ENCODE results near the gene GLI1. TPM values are rescaled to one million over a fixed set of nuclear protein-coding genes. Genes with fewer than 3 reads are reported as not detected.
"Not testable (repeated sequence)": the region's sequence is repeated elsewhere in the genome, so short reads cannot be mapped to it uniquely, and the experiment has no call there.

Gene GLI1
- 0.57 and 2.1 TPM in 2 replicates for total RNA-seq (2014; rRNA removed; shearing (Covaris generic))

- DNase-seq (ENCODE audit: low read depth): peak; percentile 39
Observed at GRCh38 chr12:57459750-57460467, at the start of gene GLI1. Gene GLI1, plus strand, starts transcription at chr12:57459785. Its CDS starts 3,907 bp downstream, at chr12:57463692.

- no peak for DNase-seq (ENCODE audit: low read depth)
Observed at GRCh38 chr12:57410534-57410933, 49.1 kb upstream of the GLI1 start.

- not testable (repeated sequence) for DNase-seq (ENCODE audit: low read depth)
Observed at GRCh38 chr12:57414160-57414559, 45.4 kb upstream of the GLI1 start.

- no peak for DNase-seq (ENCODE audit: low read depth)
Observed at GRCh38 chr12:57415088-57415487, 44.5 kb upstream of the GLI1 start.

- peak; percentile 54 for DNase-seq (ENCODE audit: low read depth)
Observed at GRCh38 chr12:57416039-57416996, 43.3 kb upstream of the GLI1 start.

GRCh38 chr12:57418255-57418654 is 41.3 kb upstream of the GLI1 start:
- no peak for DNase-seq (ENCODE audit: low read depth)

- DNase-seq (ENCODE audit: low read depth): no peak
Observed at GRCh38 chr12:57419495-57419894, 40.1 kb upstream of the GLI1 start.

- no peak for DNase-seq (ENCODE audit: low read depth)
Observed at GRCh38 chr12:57420482-57420881, 39.1 kb upstream of the GLI1 start.

GRCh38 chr12:57426948-57427347 is 32.6 kb upstream of the GLI1 start:
- DNase-seq (ENCODE audit: low read depth): not testable (repeated sequence)

GRCh38 chr12:57428965-57429364 is 30.6 kb upstream of the GLI1 start:
- no peak for DNase-seq (ENCODE audit: low read depth)

- no peak for DNase-seq (ENCODE audit: low read depth)
Observed at GRCh38 chr12:57429473-57430111, 30.0 kb upstream of the GLI1 start.

GRCh38 chr12:57430112-57430930 is 29.3 kb upstream of the GLI1 start:
- DNase-seq (ENCODE audit: low read depth): no peak

GRCh38 chr12:57430931-57431566 is 28.5 kb upstream of the GLI1 start, which contains the start of gene R3HDM2:
Gene R3HDM2, minus strand, starts transcription at chr12:57431043. Its CDS starts 120,615 bp downstream, at chr12:57310428.
- DNase-seq (ENCODE audit: low read depth): peak; percentile 98

- DNase-seq (ENCODE audit: low read depth): no peak
Observed at GRCh38 chr12:57431654-57432188, 27.9 kb upstream of the GLI1 start.

GRCh38 chr12:57433370-57433769 is 26.2 kb upstream of the GLI1 start:
- DNase-seq (ENCODE audit: low read depth): no peak

GRCh38 chr12:57434517-57435223 is 24.9 kb upstream of the GLI1 start, which contains the start of gene INHBC:
Gene INHBC, plus strand, starts transcription at chr12:57434784. Its CDS starts 103 bp downstream, at chr12:57434887.
- no peak for DNase-seq (ENCODE audit: low read depth)

GRCh38 chr12:57435293-57435692 is 24.3 kb upstream of the GLI1 start:
- DNase-seq (ENCODE audit: low read depth): no peak

- DNase-seq (ENCODE audit: low read depth): no peak
Observed at GRCh38 chr12:57438400-57438799, 21.2 kb upstream of the GLI1 start.

GRCh38 chr12:57439762-57440266 is 19.8 kb upstream of the GLI1 start:
- no peak for DNase-seq (ENCODE audit: low read depth)
